ENCODE results near the gene NIPAL1. TPM values are rescaled to one million over a fixed set of nuclear protein-coding genes. Genes with fewer than 3 reads are reported as not detected.

Gene NIPAL1
- total RNA-seq, 1 donor from 2014 or later = 0.83 TPM

GRCh38 chr4:48067536-48067935, 51.0 kb downstream of the NIPAL1 start:
- Mint-ChIP-seq H3K27me3 (ENCODE audit: unreplicated experiment) (no peaks in the 10 kb centered on the region), H3K4me3 (ENCODE audit: unreplicated experiment) (no peak overlapping the region), H3K27ac (ENCODE audit: unreplicated experiment) (no peak overlapping the region), H3K4me1 (ENCODE audit: low read depth, unreplicated experiment) (no peaks in the 10 kb centered on the region), H3K36me3 (ENCODE audit: unreplicated experiment) (no peaks in the 10 kb centered on the region), H3K9me3 (ENCODE audit: unreplicated experiment) (peaks cover 2% of the 10 kb centered on the region)
- TF ChIP-seq CTCF (IDR thresholded peaks at IDR 0.05; ENCODE audit: partially characterized antibody, unreplicated experiment) = no peak
- no peak for DNase-seq

DNA sequence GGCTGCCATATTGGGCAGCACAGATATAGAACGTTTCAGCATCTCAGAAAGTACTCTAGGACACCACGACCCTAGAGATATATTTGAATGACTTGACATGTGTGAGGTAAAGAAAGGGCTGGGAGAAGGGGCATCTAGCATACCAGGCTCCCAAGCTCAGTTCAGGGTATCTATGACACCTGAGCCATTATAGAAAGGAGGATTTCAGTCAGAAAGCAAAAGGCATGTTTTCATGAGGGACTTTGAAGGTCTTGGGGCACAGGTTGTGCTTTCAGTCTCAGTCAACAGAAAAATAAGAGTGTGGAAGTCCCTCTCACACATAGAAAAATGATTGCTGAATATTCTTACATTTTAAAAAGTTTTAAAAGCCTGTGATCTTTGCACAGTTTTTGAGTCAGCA, 51.6 kb downstream of the NIPAL1 start:
- Mint-ChIP-seq H3K4me1 (ENCODE audit: low read depth, unreplicated experiment) (no peaks in the 10 kb centered on the region), H3K27ac (ENCODE audit: unreplicated experiment) (no peak overlapping the region), H3K36me3 (ENCODE audit: unreplicated experiment) (no peaks in the 10 kb centered on the region), H3K4me3 (ENCODE audit: unreplicated experiment) (no peak overlapping the region), H3K9me3 (ENCODE audit: unreplicated experiment) (no peaks in the 10 kb centered on the region), H3K27me3 (ENCODE audit: unreplicated experiment) (no peaks in the 10 kb centered on the region)
- DNase-seq = no peak
- TF ChIP-seq CTCF (IDR thresholded peaks at IDR 0.05; ENCODE audit: partially characterized antibody, unreplicated experiment) = no peak

DNA sequence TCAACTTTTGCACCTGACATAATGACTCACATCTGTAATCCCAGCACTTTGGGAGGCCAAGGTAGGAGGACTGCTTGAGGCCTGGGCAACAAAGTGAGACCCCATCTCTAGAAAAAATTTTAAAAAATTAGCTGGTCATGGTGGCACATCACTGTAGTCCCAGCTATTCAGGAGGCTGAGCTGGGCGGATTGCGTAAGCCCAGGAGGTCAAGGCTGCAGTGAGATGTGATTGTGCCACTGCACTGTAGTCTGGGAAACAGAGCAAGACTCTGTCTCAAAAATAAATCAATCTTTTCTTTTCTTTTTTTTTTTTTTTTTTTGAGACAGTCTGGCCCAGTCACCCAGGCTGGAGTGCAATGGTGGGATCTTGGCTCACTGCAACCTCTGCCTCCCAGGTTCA, 52.5 kb downstream of the NIPAL1 start:
- Mint-ChIP-seq H3K9me3 (ENCODE audit: unreplicated experiment) (no peaks in the 10 kb centered on the region), H3K27me3 (ENCODE audit: unreplicated experiment) (no peaks in the 10 kb centered on the region), H3K4me3 (ENCODE audit: unreplicated experiment) (no peak overlapping the region), H3K27ac (ENCODE audit: unreplicated experiment) (no peak overlapping the region), H3K4me1 (ENCODE audit: low read depth, unreplicated experiment) (no peaks in the 10 kb centered on the region), H3K36me3 (ENCODE audit: unreplicated experiment) (no peaks in the 10 kb centered on the region)
- TF ChIP-seq CTCF (IDR thresholded peaks at IDR 0.05; ENCODE audit: partially characterized antibody, unreplicated experiment) = no peak
- no peak for DNase-seq

DNA sequence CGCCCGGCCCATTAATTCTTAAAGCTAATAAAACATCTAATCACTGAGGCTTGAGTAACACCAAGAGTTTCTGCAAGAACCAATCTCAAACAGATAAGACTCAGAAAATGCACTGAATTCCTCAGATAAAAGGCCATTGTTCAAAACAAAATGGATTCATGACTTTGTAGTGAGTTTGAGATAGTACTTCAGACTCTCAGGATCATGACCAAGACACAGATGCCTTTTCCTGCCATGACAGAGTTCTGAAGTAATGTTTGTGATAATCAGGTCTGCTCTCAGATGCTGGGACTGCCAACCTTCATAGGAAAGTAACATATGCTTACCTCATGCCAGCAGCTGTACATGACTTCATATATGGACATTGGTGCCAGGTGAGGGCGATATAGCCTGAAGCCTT, 54.6 kb downstream of the NIPAL1 start:
- no peak for DNase-seq
- Mint-ChIP-seq H3K27ac (ENCODE audit: unreplicated experiment) (no peak overlapping the region), H3K36me3 (ENCODE audit: unreplicated experiment) (no peaks in the 10 kb centered on the region), H3K27me3 (ENCODE audit: unreplicated experiment) (no peaks in the 10 kb centered on the region), H3K4me3 (ENCODE audit: unreplicated experiment) (no peak overlapping the region), H3K9me3 (ENCODE audit: unreplicated experiment) (no peaks in the 10 kb centered on the region), H3K4me1 (ENCODE audit: low read depth, unreplicated experiment) (no peaks in the 10 kb centered on the region)
- no peak for TF ChIP-seq CTCF (IDR thresholded peaks at IDR 0.05; ENCODE audit: partially characterized antibody, unreplicated experiment)

- no peaks in the 10 kb centered on the region for H3K27me3 Mint-ChIP-seq (ENCODE audit: unreplicated experiment)
These were observed 57.1 kb downstream of the NIPAL1 start for GRCh38 chr4:48073567-48074103.

More at GRCh38 chr4:48073567-48074103, 57.1 kb downstream of the NIPAL1 start:
- DNase-seq = no peak
- no peak for TF ChIP-seq CTCF (IDR thresholded peaks at IDR 0.05; ENCODE audit: partially characterized antibody, unreplicated experiment)
- Mint-ChIP-seq H3K36me3 (ENCODE audit: unreplicated experiment) (no peaks in the 10 kb centered on the region), H3K4me3 (ENCODE audit: unreplicated experiment) (no peak overlapping the region), H3K27ac (ENCODE audit: unreplicated experiment) (no peak overlapping the region), H3K4me1 (ENCODE audit: low read depth, unreplicated experiment) (no peaks in the 10 kb centered on the region), H3K9me3 (ENCODE audit: unreplicated experiment) (no peaks in the 10 kb centered on the region)

Measured in glutamatergic neuron (in vitro differentiated cells).